Parathyroid adenoma (tissue), 2 donors: ENCODE measurements around the gene DNAL4.
"Not testable (repeated sequence)": the region's sequence is repeated elsewhere in the genome, so short reads cannot be mapped to it uniquely, and the experiment has no call there.

ENCODE experiments used
- H2AFZ ChIP-seq: fragments of 300-600 bp; sonication (generic); one replicate; pipeline ENCODE4 v1.7.0; 2017; ENCODE audit warnings: antibody characterized with exemption, mild to moderate bottlenecking
- H3K27ac ChIP-seq: fragments of 300-600 bp; sonication (generic); one replicate; pipeline ENCODE4 v1.7.0; 2017
- H3K27me3 ChIP-seq: fragments of 300-600 bp; sonication (generic); one replicate; pipeline ENCODE4 v1.7.0; 2017; ENCODE audit warnings: low read length; ENCODE audit not compliant: control insufficient read depth, insufficient read depth
- H3K36me3 ChIP-seq: fragments of 300-600 bp; sonication (generic); one replicate; pipeline ENCODE4 v1.7.0; 2017; ENCODE audit warnings: low read length; ENCODE audit not compliant: control insufficient read depth, insufficient read depth
- H3K4me1 ChIP-seq: fragments of 300-600 bp; sonication (generic); one replicate; pipeline ENCODE4 v1.7.0; 2017; ENCODE audit warnings: control low read depth
- H3K4me2 ChIP-seq: fragments of 300-600 bp; sonication (generic); one replicate; pipeline ENCODE4 v1.7.0; 2017; ENCODE audit warnings: low read length
- H3K4me3 ChIP-seq: fragments of 300-600 bp; sonication (generic); one replicate; pipeline ENCODE4 v1.7.0; 2017; ENCODE audit warnings: low read depth, low read length
- H3K79me2 ChIP-seq: fragments of 300-600 bp; sonication (generic); one replicate; pipeline ENCODE4 v1.7.0; 2017; ENCODE audit warnings: control low read depth
- H3K9ac ChIP-seq: fragments of 300-600 bp; sonication (generic); one replicate; pipeline ENCODE4 v1.7.0; 2017; ENCODE audit warnings: mild to moderate bottlenecking
- H3K9me3 ChIP-seq: fragments of 300-600 bp; sonication (generic); one replicate; pipeline ENCODE4 v1.7.0; 2017; ENCODE audit warnings: low read length; ENCODE audit not compliant: control insufficient read depth
- TF ChIP-seq, protein P1 (sequence below): fragments of 300-600 bp; sonication (generic); IDR thresholded peaks from one replicate; pipeline ENCODE4 v1.7.0; 2017; ENCODE audit warnings: antibody characterized with exemption, mild to moderate bottlenecking
- donor health status: primary hyperparathyroidism.

The DNAL4 gene

DNA sequence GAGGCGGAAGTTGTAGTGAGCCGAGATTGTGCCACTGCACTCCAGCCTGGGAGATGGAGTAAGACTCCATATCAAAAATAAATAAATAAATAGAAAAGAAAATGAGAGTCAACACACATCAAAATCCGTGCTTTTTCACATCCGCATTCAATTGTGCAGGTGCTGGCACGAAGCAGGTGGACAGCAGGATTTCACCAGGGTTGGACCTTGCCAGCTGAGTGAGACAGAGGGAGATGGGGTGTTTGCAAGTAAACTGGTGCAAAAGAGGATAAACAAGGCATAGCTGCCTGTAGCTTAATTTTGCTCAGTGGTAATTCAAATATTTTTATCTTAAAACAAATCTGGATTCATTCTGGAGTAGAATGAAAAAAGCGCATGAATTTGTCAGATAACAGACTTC is 23.3 kb upstream of the DNAL4 start:
- Histone ChIP-seq H2AFZ (no peak overlapping the region), H3K27ac (no peak overlapping the region), H3K36me3 (no peaks in the 10 kb centered on the region), H3K4me3 (no peak overlapping the region), H3K79me2 (no peaks in the 10 kb centered on the region), H3K9me3 (no peaks in the 10 kb centered on the region), H3K27me3 (no peaks in the 10 kb centered on the region), H3K4me1 (no peaks in the 10 kb centered on the region), H3K9ac (no peak overlapping the region), H3K4me2 (no peak overlapping the region)
- TF ChIP-seq, protein P1, sequence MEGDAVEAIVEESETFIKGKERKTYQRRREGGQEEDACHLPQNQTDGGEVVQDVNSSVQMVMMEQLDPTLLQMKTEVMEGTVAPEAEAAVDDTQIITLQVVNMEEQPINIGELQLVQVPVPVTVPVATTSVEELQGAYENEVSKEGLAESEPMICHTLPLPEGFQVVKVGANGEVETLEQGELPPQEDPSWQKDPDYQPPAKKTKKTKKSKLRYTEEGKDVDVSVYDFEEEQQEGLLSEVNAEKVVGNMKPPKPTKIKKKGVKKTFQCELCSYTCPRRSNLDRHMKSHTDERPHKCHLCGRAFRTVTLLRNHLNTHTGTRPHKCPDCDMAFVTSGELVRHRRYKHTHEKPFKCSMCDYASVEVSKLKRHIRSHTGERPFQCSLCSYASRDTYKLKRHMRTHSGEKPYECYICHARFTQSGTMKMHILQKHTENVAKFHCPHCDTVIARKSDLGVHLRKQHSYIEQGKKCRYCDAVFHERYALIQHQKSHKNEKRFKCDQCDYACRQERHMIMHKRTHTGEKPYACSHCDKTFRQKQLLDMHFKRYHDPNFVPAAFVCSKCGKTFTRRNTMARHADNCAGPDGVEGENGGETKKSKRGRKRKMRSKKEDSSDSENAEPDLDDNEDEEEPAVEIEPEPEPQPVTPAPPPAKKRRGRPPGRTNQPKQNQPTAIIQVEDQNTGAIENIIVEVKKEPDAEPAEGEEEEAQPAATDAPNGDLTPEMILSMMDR, result no peak

DNA sequence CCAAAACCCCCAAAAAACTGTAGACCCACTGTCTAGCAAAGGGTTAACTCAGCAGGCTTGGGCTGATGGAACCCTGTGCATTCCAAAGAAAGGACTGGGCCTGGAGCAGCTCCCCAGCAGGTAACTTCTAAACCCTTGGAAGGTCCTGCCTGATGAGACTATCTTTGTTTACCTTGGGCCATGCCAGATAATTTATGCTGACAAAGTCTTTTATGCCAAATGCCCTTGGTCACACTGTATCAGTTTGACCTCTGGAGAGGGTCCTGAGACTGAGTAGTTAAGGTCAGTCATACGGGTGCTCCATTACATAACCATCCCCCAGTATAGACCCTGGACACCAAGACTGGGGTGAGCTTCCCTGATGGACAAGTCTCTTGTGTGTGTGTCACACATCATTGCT is 21.9 kb upstream of the DNAL4 start:
- Histone ChIP-seq H3K79me2 (no peaks in the 10 kb centered on the region), H3K4me1 (no peaks in the 10 kb centered on the region), H3K27ac (no peak overlapping the region), H2AFZ (no peak overlapping the region), H3K36me3 (no peaks in the 10 kb centered on the region), H3K4me3 (no peak overlapping the region), H3K4me2 (no peak overlapping the region), H3K9me3 (no peaks in the 10 kb centered on the region), H3K9ac (no peak overlapping the region), H3K27me3 (no peaks in the 10 kb centered on the region)
- TF ChIP-seq, protein P1, result no peak

DNA sequence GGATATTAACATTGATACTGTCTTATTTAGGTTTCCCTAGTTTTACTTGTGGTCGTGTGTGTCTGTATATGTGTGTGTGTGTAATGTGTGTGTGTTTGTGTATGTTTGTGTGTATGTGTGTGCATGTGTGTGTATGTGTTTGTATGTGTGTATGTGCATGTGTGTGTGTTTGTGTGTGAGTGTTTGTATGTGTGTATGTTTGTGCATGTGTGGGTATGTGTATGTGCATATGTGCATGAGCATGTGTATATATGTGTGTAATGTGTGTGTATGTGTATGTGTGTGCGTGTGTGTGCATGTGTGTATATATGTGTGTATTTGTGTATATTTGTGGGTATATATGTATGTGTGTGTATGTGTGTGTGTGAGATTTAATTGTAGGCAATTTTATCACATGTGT is 17.3 kb upstream of the DNAL4 start:
- TF ChIP-seq, protein P1, result no peak
- Histone ChIP-seq H3K27ac (no peak overlapping the region), H3K27me3 (no peaks in the 10 kb centered on the region), H3K36me3 (no peaks in the 10 kb centered on the region), H3K79me2 (no peaks in the 10 kb centered on the region), H3K4me3 (no peak overlapping the region), H2AFZ (no peak overlapping the region), H3K4me1 (no peaks in the 10 kb centered on the region), H3K4me2 (no peak overlapping the region), H3K9ac (no peak overlapping the region), H3K9me3 (no peaks in the 10 kb centered on the region)

DNA sequence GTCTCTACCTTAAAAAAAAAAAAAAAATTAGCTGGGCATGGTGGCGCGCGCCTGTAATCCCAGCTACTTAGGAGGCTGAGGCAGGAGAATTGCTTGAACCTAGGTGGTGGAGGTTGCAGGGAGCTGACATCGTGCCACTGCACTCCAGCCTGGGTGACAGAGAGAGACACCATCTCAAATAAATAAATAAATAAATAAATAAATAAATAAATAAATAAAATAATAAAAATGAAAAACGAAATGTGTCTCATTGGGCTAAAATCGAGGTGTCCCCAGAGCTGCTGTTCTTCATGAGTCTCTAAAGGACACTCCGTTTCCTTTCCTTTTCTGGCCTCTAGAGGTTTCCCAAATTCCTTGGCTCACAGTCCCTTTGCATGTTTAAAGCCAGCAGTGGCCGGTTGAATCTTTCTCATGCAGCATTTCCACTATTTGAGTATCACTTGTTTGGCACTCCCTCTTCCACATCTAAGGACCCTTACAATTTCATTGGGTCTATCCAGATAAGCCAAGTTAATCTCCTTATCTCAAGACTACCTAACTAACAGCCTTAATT is 11.2 kb upstream of the DNAL4 start:
- not testable (repeated sequence) for H3K79me2 ChIP-seq, H3K9ac ChIP-seq, H3K36me3 ChIP-seq, H3K4me1 ChIP-seq, H3K4me3 ChIP-seq, H3K9me3 ChIP-seq, H3K4me2 ChIP-seq, H2AFZ ChIP-seq, H3K27me3 ChIP-seq, H3K27ac ChIP-seq

DNA sequence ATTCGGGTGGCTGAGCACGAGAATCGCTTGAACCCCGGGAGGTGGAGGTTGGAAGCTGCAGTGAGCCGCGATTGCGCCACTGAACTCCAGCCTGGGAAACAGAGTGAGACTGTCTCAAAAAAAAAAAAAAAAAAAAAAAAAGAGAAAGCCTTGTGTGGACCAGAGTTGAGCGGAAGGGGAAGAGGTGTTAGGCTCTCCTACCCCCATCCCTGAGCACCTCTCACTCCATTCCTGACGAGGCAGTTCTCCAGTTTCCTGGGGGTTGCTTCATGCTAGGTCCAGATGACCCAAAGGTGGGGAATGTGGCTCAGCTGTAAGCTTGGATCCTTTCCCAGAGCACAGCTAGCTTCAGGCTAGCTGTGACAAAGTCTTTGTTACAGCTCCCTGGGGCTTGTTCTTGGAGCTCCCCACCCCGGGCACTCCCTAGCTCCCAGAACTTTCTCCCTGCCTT is 8.8 kb upstream of the DNAL4 start:
- no peaks in the 10 kb centered on the region for H3K9me3 ChIP-seq
- no peak overlapping the region for H3K9ac ChIP-seq
- H3K27me3 ChIP-seq, result no peaks in the 10 kb centered on the region
- no peak overlapping the region for H3K4me3 ChIP-seq
- TF ChIP-seq, protein P1, result no peak
- no peak overlapping the region for H3K4me2 ChIP-seq
- no peaks in the 10 kb centered on the region for H3K79me2 ChIP-seq
- H3K4me1 ChIP-seq, result no peaks in the 10 kb centered on the region
- H2AFZ ChIP-seq, result no peak overlapping the region
- H3K36me3 ChIP-seq, result no peaks in the 10 kb centered on the region
- no peak overlapping the region for H3K27ac ChIP-seq
